Measurements from ENCODE around the gene ATP8B1. TPM values are rescaled to one million over a fixed set of nuclear protein-coding genes. Genes with fewer than 3 reads are reported as not detected.

Gene ATP8B1
- total and polyA plus RNA-seq, 2 experiments from 2014 or later: 1.7 to 3.0 TPM

- DNase-seq (ENCODE audit: low spot score) (no peak), ATAC-seq (no peak)
- no peak overlapping the region for H2AFZ ChIP-seq
- TF ChIP-seq EZH2 (IDR thresholded peaks at IDR 0.05; ENCODE audit: low read depth, unreplicated experiment): no peak
- no peak for TF ChIP-seq CREB1 (CRISPR knock-in tag; IDR thresholded peaks at IDR 0.05; ENCODE audit: low read depth)
- TF ChIP-seq CTCF (conservative IDR thresholded peaks at IDR 0.05; ENCODE audit: low read depth in 2 of 2): no peak
- TF ChIP-seq NANOG (IDR thresholded peaks at IDR 0.05; ENCODE audit: borderline replicate concordance): no peak
- no peak for TF ChIP-seq EZH2phosphoT487 (IDR thresholded peaks at IDR 0.05; ENCODE audit: unreplicated experiment)
- no peak for TF ChIP-seq JUNB (IDR thresholded peaks at IDR 0.05; ENCODE audit: unreplicated experiment)
- H3K4me2 ChIP-seq: no peak overlapping the region
- H3K4me1 ChIP-seq (ENCODE audit: insufficient read depth): no peaks in the 10 kb centered on the region
- H3K9me3 Mint-ChIP-seq: peaks cover 12% of the 10 kb centered on the region
- H3K27ac ChIP-seq (ENCODE audit: low read depth): no peak overlapping the region
- H3K36me3 Mint-ChIP-seq (ENCODE audit: low read depth): peaks cover 27% of the 10 kb centered on the region
- H3K4me3 ChIP-seq: no peak overlapping the region
- H3K9me2 ChIP-seq (ENCODE audit: insufficient read depth): no peaks in the 10 kb centered on the region
- H3K27me3 Mint-ChIP-seq (ENCODE audit: insufficient read depth, low read depth, poor library complexity): peaks cover 7% of the 10 kb centered on the region
- no peaks in the 10 kb centered on the region for H3K36me3 ChIP-seq (ENCODE audit: insufficient read depth)
- 0 out of 2 replicates have a peak, but pooled peaks cover 2% of the 10 kb centered on the region for H4K20me1 ChIP-seq (replicated peaks; ENCODE audit: insufficient read depth)
- 0 out of 3 replicates have a peak, but pooled peaks cover 4% of the 10 kb centered on the region for H3K4me1 Mint-ChIP-seq
- no peaks in the 10 kb centered on the region for H3F3A ChIP-seq (replicated peaks; ENCODE audit: low read depth)
- H3K79me2 ChIP-seq (replicated peaks; ENCODE audit: insufficient read depth): no peaks in the 10 kb centered on the region; the same call in 1 of the 2 replicates
- H3K4me3 Mint-ChIP-seq: no peak overlapping the region
- no peaks in the 10 kb centered on the region for H3K27me3 ChIP-seq (ENCODE audit: insufficient read depth)
- no peak overlapping the region for H3K27ac Mint-ChIP-seq
Observed at GRCh38 chr18:57651914-57652313, 151.2 kb downstream of the ATP8B1 start.

- Histone ChIP-seq H3K4me3 (no peak overlapping the region), H4K20me1 (replicated peaks; ENCODE audit: insufficient read depth) (peaks cover 2% of the 10 kb centered on the region; the same call in 1 of the 2 replicates), H3K4me1 (ENCODE audit: insufficient read depth) (no peaks in the 10 kb centered on the region), H3K9me2 (ENCODE audit: insufficient read depth) (no peaks in the 10 kb centered on the region), H2AFZ (no peak overlapping the region), H3K79me2 (replicated peaks; ENCODE audit: insufficient read depth) (0 out of 2 replicates have a peak, but pooled peaks cover 12% of the 10 kb centered on the region), H3F3A (replicated peaks; ENCODE audit: low read depth) (no peaks in the 10 kb centered on the region), H3K27me3 (ENCODE audit: insufficient read depth) (no peaks in the 10 kb centered on the region), H3K27ac (ENCODE audit: low read depth) (no peak overlapping the region), H3K4me2 (no peak overlapping the region), H3K36me3 (ENCODE audit: insufficient read depth) (no peaks in the 10 kb centered on the region)
- Mint-ChIP-seq H3K27me3 (ENCODE audit: insufficient read depth, low read depth, poor library complexity) (peaks cover 6% of the 10 kb centered on the region), H3K27ac (no peak overlapping the region), H3K9me3 (peaks cover 2% of the 10 kb centered on the region), H3K4me3 (no peak overlapping the region), H3K4me1 (0 out of 3 replicates have a peak, but pooled peaks cover 4% of the 10 kb centered on the region), H3K36me3 (ENCODE audit: low read depth) (peaks cover 22% of the 10 kb centered on the region)
- ATAC-seq: no peak
- no peak for DNase-seq (ENCODE audit: low spot score)
- TF ChIP-seq POLR2AphosphoS5 (IDR thresholded peaks at IDR 0.05; ENCODE audit: low read depth): no peak
- TF ChIP-seq JUNB (IDR thresholded peaks at IDR 0.05; ENCODE audit: unreplicated experiment): no peak
- TF ChIP-seq CREB1 (CRISPR knock-in tag; IDR thresholded peaks at IDR 0.05; ENCODE audit: low read depth): no peak
- TF ChIP-seq NANOG (IDR thresholded peaks at IDR 0.05; ENCODE audit: borderline replicate concordance): no peak
- TF ChIP-seq ZNF331 (CRISPR knock-in tag; IDR thresholded peaks at IDR 0.05; ENCODE audit: low read depth): no peak
- no peak for TF ChIP-seq REST (IDR thresholded peaks at IDR 0.05; ENCODE audit: unreplicated experiment)
- no peak for TF ChIP-seq STAT1 (IDR thresholded peaks at IDR 0.05; ENCODE audit: unreplicated experiment)
- no peak for TF ChIP-seq CTCF (conservative IDR thresholded peaks at IDR 0.05; ENCODE audit: low read depth in 2 of 2)
- no peak for TF ChIP-seq ZNF114 (CRISPR knock-in tag; IDR thresholded peaks at IDR 0.05)
- TF ChIP-seq ETS1 (IDR thresholded peaks at IDR 0.05): no peak
- TF ChIP-seq EZH2 (IDR thresholded peaks at IDR 0.05; ENCODE audit: low read depth, unreplicated experiment): no peak
- no peak for TF ChIP-seq EZH2phosphoT487 (IDR thresholded peaks at IDR 0.05; ENCODE audit: unreplicated experiment)
Observed at GRCh38 chr18:57649556-57650500, 153.3 kb downstream of the ATP8B1 start.
